GM19240 (cell line): ENCODE data around the gene CD99.
"Not testable (repeated sequence)": the region's sequence is repeated elsewhere in the genome, so short reads cannot be mapped to it uniquely, and the experiment has no call there.

Experiments used
- DNase-seq: peaks from one replicate; pipeline ENCODE4 v3.0.0; 2011; ENCODE audit warnings: low spot score; ENCODE audit not compliant: insufficient read length

The CD99 gene

GRCh38 chrX:2719774-2720447, 28.8 kb downstream of the CD99 start:
- no peak for DNase-seq

- no peak for DNase-seq
Measured at GRCh38 chrX:2723286-2723879, 32.3 kb downstream of the CD99 start.

DNA sequence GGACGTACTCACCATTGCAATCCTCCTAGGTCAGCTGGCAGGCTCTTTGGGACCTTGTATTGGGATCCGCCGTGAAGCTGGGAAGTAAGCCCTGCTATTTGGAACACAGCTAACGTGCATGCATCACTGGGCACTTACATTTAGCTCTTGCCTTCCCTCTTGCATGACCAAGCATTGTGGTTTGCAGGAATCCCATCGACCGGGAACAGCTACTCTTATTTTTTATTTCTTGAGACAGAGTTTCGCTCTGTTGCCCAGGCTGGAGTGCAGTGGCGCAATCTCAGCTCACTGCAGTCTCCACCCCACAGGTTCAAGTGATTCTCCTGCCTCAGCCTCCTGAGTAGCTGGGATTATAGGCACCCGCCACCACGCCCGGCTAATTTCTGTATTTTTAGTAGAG, 36.2 kb downstream of the CD99 start:
- DNase-seq: not testable (repeated sequence)

DNA sequence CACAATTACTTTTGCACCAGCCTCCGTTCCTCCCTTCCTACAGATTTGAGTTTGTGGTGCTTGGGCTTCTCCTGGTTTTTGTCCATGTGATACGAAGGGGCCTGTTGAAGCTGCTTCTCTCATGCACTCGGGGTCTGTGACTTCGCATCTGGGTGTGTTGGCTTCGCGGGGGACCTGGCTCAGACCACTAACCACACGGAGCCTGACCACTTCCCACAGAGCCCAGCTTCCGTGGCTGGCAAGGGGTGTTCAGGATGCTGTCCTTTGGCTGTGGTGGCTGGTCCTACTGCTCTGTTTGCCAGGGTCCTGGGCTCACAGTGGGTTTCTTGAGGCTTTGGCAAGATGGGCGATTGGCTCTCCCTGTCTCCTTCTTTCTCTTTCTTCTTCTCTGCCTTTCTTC, 41.0 kb downstream of the CD99 start:
- no peak for DNase-seq

GRCh38 chrX:2732649-2733048, 41.6 kb downstream of the CD99 start:
- no peak for DNase-seq

DNA sequence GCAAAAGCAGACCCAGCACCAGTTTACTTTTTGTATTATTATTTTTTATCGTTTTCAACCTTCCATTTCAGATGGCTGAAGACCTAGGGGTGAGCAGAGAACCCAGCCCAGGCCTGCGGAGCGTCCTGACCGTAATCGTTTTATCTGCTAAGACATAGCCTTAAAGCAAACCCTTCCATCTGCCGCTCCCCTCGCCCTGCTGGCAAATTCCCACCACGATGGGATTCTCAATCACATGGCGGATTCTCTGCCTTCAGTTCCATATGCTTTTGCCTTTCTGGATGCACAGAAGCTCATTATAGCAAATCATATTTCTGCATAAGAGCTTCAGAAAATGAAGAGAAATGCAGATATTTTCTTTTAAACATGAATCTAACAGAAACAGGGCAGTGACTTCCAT, 42.2 kb downstream of the CD99 start:
- no peak for DNase-seq

- DNase-seq: no peak
Measured at GRCh38 chrX:2735270-2735669, 44.2 kb downstream of the CD99 start.

GRCh38 chrX:2740672-2741071, 49.6 kb downstream of the CD99 start:
- DNase-seq: no peak

- DNase-seq: no peak
Measured at GRCh38 chrX:2741386-2741785, 50.3 kb downstream of the CD99 start.

- not testable (repeated sequence) for DNase-seq
Measured at GRCh38 chrX:2746250-2746649, 55.2 kb downstream of the CD99 start.

DNA sequence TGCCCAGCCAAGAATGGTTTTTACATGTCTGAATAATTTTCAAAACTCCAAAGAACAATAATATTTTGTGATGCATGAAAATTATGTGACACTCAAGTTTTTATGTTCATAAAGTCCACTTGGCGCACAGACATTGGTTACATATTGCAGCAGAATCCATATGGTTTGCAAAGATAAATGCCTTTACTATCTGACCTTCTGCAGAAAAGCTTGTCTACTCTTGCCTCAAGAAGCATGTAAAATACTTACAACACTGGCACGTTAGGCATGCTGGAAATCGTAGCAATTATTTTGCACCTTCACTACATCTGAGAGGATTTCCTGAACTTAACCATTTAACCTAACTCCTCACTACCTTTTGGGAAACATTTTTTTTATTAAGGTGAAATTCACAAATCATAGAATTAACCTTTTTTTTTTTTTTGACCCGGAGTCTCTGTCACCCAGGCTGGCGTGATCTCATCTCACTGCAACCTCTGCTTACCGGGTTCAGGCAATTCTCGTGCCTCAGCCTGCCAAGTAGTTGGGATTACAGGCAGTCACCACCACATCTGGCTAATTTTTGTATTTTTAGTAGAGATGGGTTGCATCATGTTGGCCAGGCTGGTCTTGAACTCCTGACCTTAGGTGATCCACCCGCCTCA, 57.2 kb downstream of the CD99 start:
- DNase-seq: no peak

DNA sequence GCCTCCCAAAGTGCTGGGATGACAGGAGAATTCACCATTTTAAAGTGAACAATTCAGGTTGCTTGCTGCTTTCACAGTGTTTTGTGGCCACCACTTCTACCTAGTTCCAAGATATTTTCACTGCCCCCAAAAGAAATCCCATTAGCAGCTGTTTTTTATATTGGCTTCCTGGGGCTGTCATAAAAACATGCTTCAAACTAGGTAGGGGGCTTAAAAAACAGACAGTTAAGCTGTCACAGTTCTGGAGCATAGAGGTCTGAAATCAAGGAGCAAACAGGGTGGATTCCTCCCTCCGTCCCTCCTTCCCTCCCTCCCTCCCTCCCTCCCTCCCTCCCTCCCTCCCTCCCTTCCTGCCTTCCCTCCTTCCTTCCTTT, 57.7 kb downstream of the CD99 start:
- DNase-seq: no peak

GRCh38 chrX:2751291-2751690, 60.2 kb downstream of the CD99 start:
- DNase-seq: no peak

DNA sequence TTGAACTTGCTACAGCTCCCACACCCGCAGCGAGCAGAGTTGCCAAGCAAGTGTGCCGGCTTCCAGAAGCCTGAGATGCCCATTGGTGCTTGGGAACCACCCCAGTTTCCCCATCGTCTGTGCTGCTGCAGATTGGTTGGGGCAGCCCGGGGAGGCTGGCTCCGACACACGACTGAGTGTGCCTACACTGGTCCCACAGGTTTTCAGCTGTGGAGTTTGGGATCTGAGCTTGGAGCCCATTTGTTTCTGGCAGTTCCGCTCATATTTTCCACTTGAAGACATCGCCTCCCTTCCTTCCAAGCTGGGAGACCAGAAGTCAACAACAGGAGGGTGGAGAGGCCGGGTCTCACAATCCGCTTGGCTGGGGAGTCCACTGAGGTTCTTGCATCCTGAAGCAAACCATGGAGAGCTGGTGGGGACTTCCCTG, 60.8 kb downstream of the CD99 start, which contains the start of gene XG:
Gene XG (plus strand): TSS at position 167 of the 427 bp plus-strand sequence. CDS start 235 bp downstream, at position 402.
- not testable (repeated sequence) for DNase-seq

- not testable (repeated sequence) for DNase-seq
Measured at GRCh38 chrX:2752441-2752840, 61.3 kb downstream of the CD99 start.

DNA sequence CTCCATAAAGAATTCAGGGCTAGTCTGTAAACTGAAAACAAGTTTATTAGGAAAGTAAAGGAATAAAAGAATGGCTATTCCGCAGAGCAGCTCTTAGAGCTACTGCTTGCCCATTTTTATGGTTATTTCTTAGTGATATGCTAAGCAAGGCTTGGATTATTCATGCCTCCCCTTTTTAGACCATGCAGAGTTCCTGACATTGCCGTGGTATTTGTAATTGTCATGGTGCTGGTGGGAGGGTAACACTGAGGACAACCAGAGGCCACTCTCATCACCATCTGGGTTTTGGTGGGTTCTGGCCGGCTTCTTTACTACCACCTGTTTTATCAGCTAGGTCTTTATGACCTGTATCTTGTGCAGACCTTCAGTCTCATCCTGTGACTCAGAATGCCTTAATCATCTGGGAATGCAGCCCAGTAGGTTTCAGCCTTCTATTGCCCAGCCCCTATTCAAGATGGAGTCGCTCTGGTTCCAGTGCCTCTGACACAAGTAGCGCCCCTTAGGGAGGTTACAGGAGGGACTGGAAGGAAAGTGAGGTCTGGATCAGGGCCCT, 64.1 kb downstream of the CD99 start:
- DNase-seq: not testable (repeated sequence)

DNA sequence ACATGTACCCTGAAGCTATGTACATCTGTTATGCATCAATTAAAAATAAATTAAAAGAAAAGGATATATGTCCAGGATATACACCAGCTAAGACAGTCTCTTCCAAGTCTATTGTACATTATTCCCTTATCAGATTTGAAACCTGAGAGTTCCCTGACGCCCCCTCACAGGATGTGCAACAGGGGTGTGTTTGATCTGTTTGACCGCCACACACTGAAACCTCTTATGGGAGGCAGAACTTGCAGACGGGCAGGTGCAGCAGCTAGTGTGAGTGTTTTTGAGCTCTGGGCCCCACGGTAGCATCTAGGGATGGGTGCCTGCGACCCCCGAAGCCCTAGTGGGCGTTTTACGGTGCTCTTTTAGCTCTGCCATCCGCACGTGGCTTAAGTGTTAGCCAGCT, 65.5 kb downstream of the CD99 start:
- no peak for DNase-seq

DNA sequence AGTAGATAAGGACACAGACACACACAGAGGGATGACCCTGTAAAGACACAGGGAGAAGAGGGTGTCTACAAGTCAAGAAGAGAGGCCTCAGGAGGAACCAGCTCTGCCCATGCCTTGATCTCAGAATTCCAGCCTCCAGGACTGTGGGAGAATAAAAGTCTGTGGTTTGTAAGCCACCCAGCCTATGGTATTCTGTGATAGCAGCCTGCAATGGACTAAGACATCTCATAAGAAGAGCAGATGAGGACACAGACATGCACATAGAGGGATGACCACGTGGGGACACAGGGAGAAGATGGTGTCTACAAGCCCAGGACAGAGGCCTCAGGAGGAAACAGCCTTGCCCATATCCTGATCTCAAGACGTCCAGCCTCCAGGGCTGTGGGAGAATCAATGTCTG, 70.2 kb downstream of the CD99 start:
- DNase-seq: no peak

GRCh38 chrX:2762671-2763070, 71.6 kb downstream of the CD99 start:
- not testable (repeated sequence) for DNase-seq

- not testable (repeated sequence) for DNase-seq
Measured at GRCh38 chrX:2764766-2765548, 73.9 kb downstream of the CD99 start.

DNA sequence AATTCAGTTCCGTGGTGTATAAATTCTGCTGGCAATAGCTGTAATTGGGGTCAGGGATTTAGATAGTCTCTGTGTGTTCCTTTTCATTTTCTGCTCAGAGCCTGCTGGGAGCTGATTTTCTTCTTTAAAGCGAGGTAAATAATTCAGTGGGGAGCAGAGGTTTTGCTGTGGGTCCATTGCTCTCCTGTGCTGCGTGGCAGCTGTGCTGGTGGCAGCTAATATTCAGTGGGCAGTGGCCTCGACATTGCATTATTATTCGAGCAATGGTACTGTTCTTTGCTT, 74.4 kb downstream of the CD99 start:
- DNase-seq: no peak

GRCh38 chrX:2766906-2767305, 75.8 kb downstream of the CD99 start:
- no peak for DNase-seq
